Tibial nerve (tissue), 4 donors: ENCODE measurements around the gene LHFPL3. TPM values are rescaled to one million over a fixed set of nuclear protein-coding genes. Genes with fewer than 3 reads are reported as not detected.

ENCODE experiments used
- DNase-seq, 2 donors: peaks; one replicate each; pipeline ENCODE4 v3.0.0-alpha.2; 2019; ENCODE audit warnings: low spot score in 2 of 2
- H3K27ac ChIP-seq, 4 donors: fragments of 200-600 bp; sonication (generic) in 3 of 4; one replicate each; pipeline ENCODE4 v1.5.1; 2017 to 2019; ENCODE audit warnings: mild to moderate bottlenecking in 1 of 4
- H3K27me3 ChIP-seq, 2 donors: fragments of 200-600 bp; sonication (generic) in 1 of 2; one replicate each; pipeline versions ENCODE4 v1.5.1 to v1.6.0; 2017 to 2019
- H3K36me3 ChIP-seq, 3 donors: fragments of 200-600 bp; sonication (generic); one replicate each; pipeline ENCODE4 v1.5.1; 2018 to 2019
- H3K4me1 ChIP-seq, 4 donors: fragments of 200-600 bp; sonication (generic) in 3 of 4; one replicate each; pipeline ENCODE4 v1.5.1; 2017 to 2019
- H3K4me3 ChIP-seq, 4 donors: fragments of 200-600 bp; sonication (generic) in 3 of 4; one replicate each; pipeline ENCODE4 v1.5.1; 2017 to 2019; ENCODE audit warnings: mild to moderate bottlenecking in 1 of 4, moderate library complexity in 1 of 4
- H3K9me3 ChIP-seq, 4 donors: fragments of 200-600 bp; sonication (generic) in 3 of 4; one replicate each; pipeline ENCODE4 v1.5.1; 2017 to 2019
- CTCF ChIP-seq, 5 experiments: fragments of 200-600 bp in 3 of 5; fragments of 450-650 bp in 2 of 5; sonication (generic) in 3 of 5; IDR thresholded peaks; one replicate each; pipeline ENCODE4 v1.5.1; 2016 to 2019; ENCODE audit warnings: antibody characterized with exemption in 5 of 5, mild to moderate bottlenecking in 3 of 5, moderate library complexity in 2 of 5
- EP300 ChIP-seq, 2 donors: sonication (generic); formaldehyde crosslinking; IDR thresholded peaks; one replicate each; pipeline ENCODE4 v1.6.1; 2017; ENCODE audit warnings: antibody characterized with exemption in 2 of 2, mild to moderate bottlenecking in 1 of 2
- POLR2A ChIP-seq, 2 donors: fragments of 450-650 bp; IDR thresholded peaks; one replicate each; pipeline ENCODE4 v1.6.1; 2017; ENCODE audit warnings: antibody characterized with exemption in 2 of 2, mild to moderate bottlenecking in 2 of 2, moderate library complexity in 2 of 2
- WGBS, 2 donors: methylation state at CpG; one replicate each; pipeline ENCODE4 v1.1.5; 2018; 5-methylcytosine and 5-hydroxymethylcytosine counted together
- total RNA-seq, 4 donors: library from RNA; depleted of rRNA; stranded (reverse); fragments of >200 nt; gene quantifications; one replicate each; pipeline ENCODE4 v1.1.0, GENCODE V29; 2016

LHFPL3 gene
- total RNA-seq, 4 donors from 2014 or later, result not detected

- Histone ChIP-seq H3K9me3 (no peaks in the 10 kb centered on the region), H3K4me3 (no peak overlapping the region), H3K27me3 (no peaks in the 10 kb centered on the region), H3K27ac (no peak overlapping the region), H3K4me1 (peaks cover 0 to 4% (median 0%) of the 10 kb centered on the region in 4 donors), H3K36me3 (no peaks in the 10 kb centered on the region)
- no peak for DNase-seq
- no peak for TF ChIP-seq CTCF (IDR thresholded peaks at IDR 0.05)
- TF ChIP-seq POLR2A (IDR thresholded peaks at IDR 0.05), result no peak
- no peak for TF ChIP-seq EP300 (IDR thresholded peaks at IDR 0.05)
- 70 to 74% methylated on average over 7 of the region's 7 CpGs for WGBS, 2 donors
Observed at GRCh38 chr7:104795616-104796398, 467.4 kb downstream of the LHFPL3 start.

GRCh38 chr7:104800307-104800706 lies 471.9 kb downstream of the LHFPL3 start:
- no peak for DNase-seq
- peaks cover 0 to 4% (median 0%) of the 10 kb centered on the region in 4 donors for H3K4me1 ChIP-seq
- no peaks in the 10 kb centered on the region for H3K36me3 ChIP-seq
- no peaks in the 10 kb centered on the region for H3K9me3 ChIP-seq
- 56 to 71% methylated on average over 4 of the region's 4 CpGs for WGBS, 2 donors
- H3K4me3 ChIP-seq, result no peak overlapping the region
- no peaks in the 10 kb centered on the region for H3K27me3 ChIP-seq
- H3K27ac ChIP-seq, result no peak overlapping the region
- no peak for TF ChIP-seq POLR2A (IDR thresholded peaks at IDR 0.05)
- no peak for TF ChIP-seq CTCF (IDR thresholded peaks at IDR 0.05)
- TF ChIP-seq EP300 (IDR thresholded peaks at IDR 0.05), result no peak

- Histone ChIP-seq H3K36me3 (no peaks in the 10 kb centered on the region), H3K9me3 (no peaks in the 10 kb centered on the region), H3K27me3 (no peaks in the 10 kb centered on the region), H3K4me3 (no peak overlapping the region), H3K27ac (no peak overlapping the region), H3K4me1 (no peaks in the 10 kb centered on the region)
- no peak for DNase-seq
- WGBS, 2 donors, result 76 to 82% methylated on average over 3 of the region's 3 CpGs
- TF ChIP-seq CTCF (IDR thresholded peaks at IDR 0.05), result no peak
- TF ChIP-seq POLR2A (IDR thresholded peaks at IDR 0.05), result no peak
- TF ChIP-seq EP300 (IDR thresholded peaks at IDR 0.05), result no peak
Observed at GRCh38 chr7:104801022-104801421, 472.6 kb downstream of the LHFPL3 start.

DNA sequence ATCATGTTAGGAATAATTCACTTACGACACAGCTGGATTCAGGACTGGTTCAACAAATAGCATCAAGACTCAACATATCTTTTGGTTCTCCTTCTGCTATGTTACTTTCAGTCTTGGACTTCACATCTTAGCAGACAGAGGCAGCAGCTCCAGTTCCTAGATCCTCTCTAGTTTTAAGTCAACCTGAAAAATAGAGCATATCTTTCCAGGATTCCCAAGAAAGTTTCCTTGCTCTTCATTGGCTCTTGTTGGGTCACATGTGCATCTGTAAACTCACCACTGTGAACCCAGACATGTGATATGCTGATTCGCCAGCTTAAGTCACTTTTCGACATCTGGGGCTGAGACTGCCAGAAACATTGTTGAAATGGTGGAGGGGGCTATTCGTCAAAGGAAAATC lies 475.5 kb downstream of the LHFPL3 start:
- Histone ChIP-seq H3K27me3 (no peaks in the 10 kb centered on the region), H3K9me3 (no peaks in the 10 kb centered on the region), H3K27ac (no peak overlapping the region), H3K36me3 (no peaks in the 10 kb centered on the region), H3K4me1 (no peaks in the 10 kb centered on the region), H3K4me3 (no peak overlapping the region)
- no peak for TF ChIP-seq CTCF (IDR thresholded peaks at IDR 0.05)
- TF ChIP-seq POLR2A (IDR thresholded peaks at IDR 0.05), result no peak
- TF ChIP-seq EP300 (IDR thresholded peaks at IDR 0.05), result no peak
- WGBS, 2 donors, result 86 to 88% methylated on average over 4 of the region's 4 CpGs
- no peak for DNase-seq

- no peaks in the 10 kb centered on the region for H3K27me3 ChIP-seq
- H3K36me3 ChIP-seq, result no peaks in the 10 kb centered on the region
- H3K4me1 ChIP-seq, result no peaks in the 10 kb centered on the region
- no peak overlapping the region for H3K4me3 ChIP-seq
- no peak for DNase-seq
- H3K9me3 ChIP-seq, result no peaks in the 10 kb centered on the region
- 72 to 77% methylated on average over 2 of the region's 2 CpGs for WGBS, 2 donors
- no peak overlapping the region for H3K27ac ChIP-seq
- TF ChIP-seq EP300 (IDR thresholded peaks at IDR 0.05) (no peak), CTCF (IDR thresholded peaks at IDR 0.05) (no peak), POLR2A (IDR thresholded peaks at IDR 0.05) (no peak)
Observed at GRCh38 chr7:104804696-104805095, 476.3 kb downstream of the LHFPL3 start.
